ENCODE measurements around the gene MYO15B.

Gene MYO15B

GRCh38 chr17:75670868-75671267, 83.3 kb downstream of the MYO15B start:
- no peak for DNase-seq

GRCh38 chr17:75672011-75672410, 84.4 kb downstream of the MYO15B start:
- DNase-seq = no peak

- DNase-seq = no peak
Measured at GRCh38 chr17:75673487-75673886, 85.9 kb downstream of the MYO15B start.

Data from cerebellar nuclear complex (tissue), 1 donor.